NCI-H526 treated with DMSO at 0.1 percent for 48 hours (cell line): ENCODE data around the gene WDFY3.
"Not testable (repeated sequence)": the region's sequence is repeated elsewhere in the genome, so short reads cannot be mapped to it uniquely, and the experiment has no call there.

Source experiments
- DNase-seq: peaks from one replicate; lab custom pipeline; 2025; lab: John Stamatoyannopoulos, UW

The WDFY3 gene

GRCh38 chr4:84673475-84674240 lies 292.8 kb downstream of the WDFY3 start:
- DNase-seq = no peak

GRCh38 chr4:84672177-84672576 lies 294.3 kb downstream of the WDFY3 start:
- no peak for DNase-seq

- no peak for DNase-seq
Measured at GRCh38 chr4:84669201-84669600, 297.3 kb downstream of the WDFY3 start.

DNA sequence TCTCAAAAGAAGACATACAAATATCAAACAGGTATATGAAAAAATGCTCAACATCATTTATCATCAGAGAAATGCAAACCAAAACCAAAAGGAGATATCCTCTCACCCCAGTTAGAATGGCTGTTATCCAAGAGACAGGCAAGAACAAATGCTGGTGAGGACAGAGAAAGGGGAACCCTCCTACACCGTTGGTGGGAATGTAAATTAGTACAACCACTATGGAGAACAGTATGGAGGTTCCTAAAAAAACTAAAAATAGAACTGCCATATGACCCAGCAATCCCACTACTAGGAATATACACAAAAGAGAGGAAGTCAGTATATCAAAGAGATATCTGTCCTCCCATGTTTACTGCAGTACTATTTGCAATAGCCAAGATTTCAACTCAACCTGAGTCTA lies 300.1 kb downstream of the WDFY3 start:
- DNase-seq = no peak

DNA sequence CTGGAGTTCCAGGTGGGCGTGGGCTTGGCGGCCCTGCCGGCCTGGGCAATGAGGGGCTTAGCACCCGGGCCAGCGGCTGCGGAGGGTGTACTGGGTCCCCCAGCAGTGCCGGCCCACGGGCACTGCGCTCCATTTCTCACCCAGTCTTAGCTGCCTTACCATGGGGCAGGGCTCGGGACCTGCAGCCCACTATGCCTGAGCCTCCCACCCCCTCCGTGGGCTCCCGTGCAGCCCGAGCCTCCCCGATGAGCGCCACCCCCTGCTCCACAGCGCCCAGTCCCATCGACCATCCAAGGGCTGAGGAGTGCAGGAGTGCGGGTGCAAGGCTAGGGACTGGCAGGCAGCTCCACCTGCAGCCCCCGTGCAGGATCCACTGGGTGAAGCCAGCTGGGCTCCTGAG lies 301.7 kb downstream of the WDFY3 start:
- not testable (repeated sequence) for DNase-seq

- DNase-seq = no peak
Measured at GRCh38 chr4:84661191-84661939, 305.1 kb downstream of the WDFY3 start.

- no peak for DNase-seq
Measured at GRCh38 chr4:84660606-84661005, 305.9 kb downstream of the WDFY3 start.

DNA sequence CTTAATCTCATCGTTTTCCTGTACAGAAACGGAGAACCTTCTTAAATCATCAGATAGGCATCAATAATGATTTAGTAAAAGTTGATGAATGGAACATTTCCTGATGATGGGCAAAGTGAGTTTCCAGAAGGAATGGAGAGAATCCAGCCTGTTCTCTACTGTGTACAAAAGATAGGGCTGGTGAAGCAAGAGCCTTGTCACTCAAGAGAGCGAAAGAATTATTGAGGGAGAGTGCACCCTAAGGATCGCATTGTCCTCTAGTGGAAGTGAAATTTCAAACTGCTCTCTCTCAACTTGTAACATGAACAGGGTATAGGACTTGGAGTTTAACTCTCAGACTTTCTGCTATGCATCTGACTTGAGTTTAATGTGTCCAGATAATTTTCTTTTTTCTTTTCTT lies 314.0 kb downstream of the WDFY3 start:
- no peak for DNase-seq

GRCh38 chr4:84651499-84651898 lies 315.0 kb downstream of the WDFY3 start:
- no peak for DNase-seq

DNA sequence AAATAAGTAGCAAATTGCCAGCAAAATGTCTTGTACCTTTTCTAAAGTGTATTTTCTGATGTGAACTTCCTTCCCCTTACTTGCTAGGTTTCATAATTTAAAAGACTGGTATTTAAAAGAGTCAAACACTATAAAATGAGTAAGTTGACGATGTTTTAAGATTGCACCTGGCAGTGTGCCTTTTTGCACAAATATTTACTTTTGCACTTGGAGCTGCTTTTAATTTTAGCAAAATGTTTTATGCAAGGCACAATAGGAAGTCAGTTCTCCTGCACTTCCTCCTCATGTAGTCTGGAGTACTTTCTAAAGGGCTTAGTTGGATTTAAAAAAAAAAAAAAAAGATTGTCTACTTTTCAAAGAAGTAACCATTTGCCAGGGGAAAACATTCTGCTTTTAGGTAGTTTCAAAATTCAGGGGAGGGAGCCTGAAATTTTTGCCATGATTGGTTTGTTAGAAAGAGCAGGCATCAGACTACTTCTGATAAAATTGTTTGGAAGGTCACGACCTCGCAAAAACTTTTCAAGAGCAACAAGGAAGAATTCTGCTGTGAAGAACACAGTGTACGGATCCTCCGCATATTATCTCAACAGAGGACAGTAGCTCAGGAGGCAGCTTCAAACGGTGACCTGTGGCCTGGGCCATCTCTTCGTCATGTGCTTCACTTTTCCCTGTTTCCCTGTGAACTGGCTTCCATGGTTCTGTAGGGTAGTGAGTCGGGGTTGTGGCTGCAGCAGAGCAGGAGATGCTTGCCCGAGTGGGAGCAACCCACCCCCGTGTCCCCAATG lies 317.4 kb downstream of the WDFY3 start:
- DNase-seq = no peak

GRCh38 chr4:84648178-84648577 lies 318.3 kb downstream of the WDFY3 start:
- DNase-seq = no peak

- no peak for DNase-seq
Measured at GRCh38 chr4:84647312-84647884, 319.1 kb downstream of the WDFY3 start.

GRCh38 chr4:84644087-84644486 lies 322.4 kb downstream of the WDFY3 start:
- no peak for DNase-seq

GRCh38 chr4:84639145-84639544 lies 327.3 kb downstream of the WDFY3 start:
- peak; percentile 16 for DNase-seq

DNA sequence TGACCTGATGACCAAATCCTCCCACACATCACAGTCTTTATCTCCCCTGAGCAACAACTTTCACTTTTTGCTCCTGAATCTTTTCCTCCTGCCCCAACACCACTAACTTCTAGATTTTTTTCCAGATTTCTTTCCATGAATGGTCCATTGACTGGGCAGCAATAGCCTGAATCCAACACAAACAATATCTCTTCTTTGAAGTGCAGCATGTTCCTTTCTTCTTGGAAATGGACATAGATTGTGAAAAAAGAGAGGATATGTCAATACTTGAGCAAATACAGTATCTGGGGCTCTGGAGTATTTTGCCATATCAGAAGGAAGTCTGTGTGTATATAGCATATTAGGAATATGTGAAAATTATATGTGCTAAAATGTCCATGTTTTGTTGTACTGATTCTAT lies 328.4 kb downstream of the WDFY3 start:
- DNase-seq = no peak

DNA sequence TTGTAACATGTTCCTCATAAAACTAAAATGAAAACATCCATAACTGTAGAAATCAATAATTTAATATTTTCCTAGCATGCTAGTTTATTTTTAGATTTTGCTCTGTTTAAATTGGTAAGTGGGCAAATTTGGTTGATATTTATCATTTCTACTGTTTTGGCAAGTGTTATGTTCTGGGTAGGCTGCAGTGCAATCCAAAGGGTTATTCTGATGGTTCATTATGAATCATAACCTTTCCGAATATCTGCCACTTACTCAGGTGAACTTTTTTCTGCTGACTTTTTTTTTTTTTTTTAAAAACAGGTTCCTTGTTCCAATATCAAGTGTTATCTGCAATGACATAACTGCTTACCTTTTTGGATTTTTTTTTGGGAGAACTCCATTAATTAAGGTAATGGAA lies 331.5 kb downstream of the WDFY3 start:
- no peak for DNase-seq

- DNase-seq = no peak
Measured at GRCh38 chr4:84632092-84632491, 334.4 kb downstream of the WDFY3 start.

GRCh38 chr4:84631573-84631972 lies 334.9 kb downstream of the WDFY3 start:
- DNase-seq = no peak

DNA sequence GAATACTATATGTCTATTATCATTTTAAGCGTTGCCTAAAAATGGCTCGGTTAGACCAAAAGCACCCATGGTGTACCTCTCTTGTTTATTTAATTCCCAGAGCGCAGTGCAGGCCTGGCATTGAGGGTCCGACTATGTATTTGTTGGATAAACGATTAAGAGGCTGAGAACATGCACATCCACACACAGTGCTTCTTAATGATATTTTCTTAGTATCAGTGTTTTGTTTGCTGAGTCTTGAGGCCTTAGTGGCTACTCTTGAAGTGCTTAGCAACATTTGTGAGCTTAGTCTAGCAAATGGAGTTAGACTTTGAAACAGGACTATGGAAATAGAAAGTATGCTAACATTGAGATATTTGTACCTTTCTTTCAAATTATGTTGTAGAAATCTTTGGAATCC lies 339.8 kb downstream of the WDFY3 start:
- no peak for DNase-seq

- DNase-seq = no peak
Measured at GRCh38 chr4:84623661-84624060, 342.8 kb downstream of the WDFY3 start.

- no peak for DNase-seq
Measured at GRCh38 chr4:84622959-84623358, 343.5 kb downstream of the WDFY3 start.
